ENCODE measurements around the gene SSPN. TPM values are rescaled to one million over a fixed set of nuclear protein-coding genes. Genes with fewer than 3 reads are reported as not detected.

Gene SSPN
- total and polyA plus RNA-seq, 9 of the 15 experiments (the other 6 are each of a cell fraction or from before 2014, with no cell fraction given), result 0.40 TPM; not detected in 8

DNA sequence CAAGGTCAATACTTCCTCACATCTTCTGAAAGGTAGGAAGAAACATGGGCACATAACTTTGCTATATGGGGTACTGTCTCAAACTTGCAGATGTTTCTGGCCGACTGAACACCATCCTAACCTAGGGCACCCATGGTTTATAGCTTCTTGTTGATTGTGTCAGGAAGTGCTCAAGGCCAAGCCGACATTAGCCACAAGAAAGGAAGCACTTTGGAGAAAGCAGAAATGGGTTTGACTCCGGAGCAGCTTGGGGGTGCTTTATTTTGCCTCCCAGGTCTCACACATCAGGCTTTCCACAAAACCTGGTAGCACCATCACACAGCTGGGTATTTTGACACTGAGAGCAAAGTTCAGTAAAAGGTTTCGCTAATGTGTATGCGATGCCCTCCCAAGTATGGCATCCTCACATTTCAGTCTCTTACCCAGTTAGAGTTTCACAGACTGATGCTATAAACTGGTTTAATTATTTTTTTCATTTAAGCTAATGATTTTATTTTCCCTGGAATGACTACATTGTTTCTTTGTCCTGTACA is 45.3 kb upstream of the SSPN start:
- H3K9ac ChIP-seq (ENCODE audit: insufficient read depth in 1 of 2, low read depth in 2 of 2, low read length in 2 of 2), result no peak overlapping the region
- ATAC-seq, result no peak
- POLR2A ChIA-PET, result interaction anchor here (1.4 kb wide), 1 partner anchor 31 kb away, joined by 3 read pairs; no protein-coding TSS in a partner anchor
- H3K4me2 ChIP-seq (ENCODE audit: insufficient read depth, low read length), result no peak overlapping the region
- H3K27ac ChIP-seq (ENCODE audit: extremely low read depth, low read depth, low read length), result no peak overlapping the region
- BruUV-seq (replicated peaks), result no TSS peak
- TF ChIP-seq CREBBP (IDR thresholded peaks at IDR 0.05; ENCODE audit: low read depth, low read length) (no peak), ZNF282 (CRISPR knock-in tag; IDR thresholded peaks at IDR 0.05) (no peak), SNIP1 (IDR thresholded peaks at IDR 0.05; ENCODE audit: low read depth) (no peak)
- TF ChIP-seq, protein P1, sequence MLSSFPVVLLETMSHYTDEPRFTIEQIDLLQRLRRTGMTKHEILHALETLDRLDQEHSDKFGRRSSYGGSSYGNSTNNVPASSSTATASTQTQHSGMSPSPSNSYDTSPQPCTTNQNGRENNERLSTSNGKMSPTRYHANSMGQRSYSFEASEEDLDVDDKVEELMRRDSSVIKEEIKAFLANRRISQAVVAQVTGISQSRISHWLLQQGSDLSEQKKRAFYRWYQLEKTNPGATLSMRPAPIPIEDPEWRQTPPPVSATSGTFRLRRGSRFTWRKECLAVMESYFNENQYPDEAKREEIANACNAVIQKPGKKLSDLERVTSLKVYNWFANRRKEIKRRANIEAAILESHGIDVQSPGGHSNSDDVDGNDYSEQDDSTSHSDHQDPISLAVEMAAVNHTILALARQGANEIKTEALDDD (IDR thresholded peaks at IDR 0.05), result no peak
- H3K79me2 ChIP-seq (ENCODE audit: control insufficient read depth, insufficient read depth, low read length), result no peaks in the 10 kb centered on the region
- H3K9me1 ChIP-seq (ENCODE audit: control insufficient read depth, insufficient read depth, low read length), result no peaks in the 10 kb centered on the region
- H3K4me3 ChIP-seq, result no peak overlapping the region
- H4K20me1 ChIP-seq (replicated peaks; ENCODE audit: control insufficient read depth, insufficient read depth, low read length), result no peaks in the 10 kb centered on the region
- no peak for DNase-seq (ENCODE audit: extremely low read depth in 1 of 4, low spot score in 3 of 4)
- H3K27me3 ChIP-seq (ENCODE audit: control insufficient read depth in 2 of 2, insufficient read depth in 2 of 2, low read length in 2 of 2), result peaks cover 4 to 11% of the 10 kb centered on the region in 2 experiments
- no peak overlapping the region for H2AFZ ChIP-seq (ENCODE audit: low read depth, low read length)
- no peak for FAIRE-seq
- no peaks in the 10 kb centered on the region for H3K36me3 ChIP-seq (ENCODE audit: control insufficient read depth, insufficient read depth, low read length)
- in situ Hi-C loops (cut with MboI), result no loop called here
- H3K9me3 ChIP-seq (replicated peaks; ENCODE audit: control insufficient read depth, insufficient read depth, low read depth, low read length), result no peaks in the 10 kb centered on the region
- WGBS (ENCODE audit: insufficient coverage, low coverage, missing lambda C conversion rate), result 10% methylated on average over 5 of the region's 5 CpGs
- no peaks in the 10 kb centered on the region for H3K4me1 ChIP-seq (replicated peaks in 1 of 2; ENCODE audit: control insufficient read depth in 2 of 2, insufficient read depth in 2 of 2, low read length in 2 of 2)
- intact Hi-C loops (cut with micrococcal nuclease), result no loop called here
- CTCF ChIA-PET (ENCODE audit: low intra/inter-chr PET ratio), result no interaction called here

Data from K562 (cell line).